ENCODE data around the gene CDK18.

CDK18 gene

DNA sequence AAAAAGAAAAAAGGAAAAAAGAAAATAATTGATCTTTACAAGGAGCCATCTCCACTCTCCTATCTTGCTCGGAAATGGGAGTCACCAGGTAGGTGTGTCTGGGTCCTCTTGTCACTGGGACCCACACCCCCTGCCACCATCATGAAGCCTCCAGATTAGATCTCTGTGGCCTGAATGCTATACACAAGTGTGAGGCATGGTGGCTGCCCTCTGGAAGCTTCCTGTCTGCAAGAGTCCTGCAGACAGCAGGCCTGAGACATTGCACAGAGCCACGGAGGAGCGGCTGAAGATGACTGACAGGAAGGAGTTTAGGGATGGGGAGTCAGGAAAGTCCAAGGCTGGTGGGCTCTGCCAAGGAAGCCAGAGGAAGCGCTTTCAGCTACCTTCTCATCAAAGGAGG lies 16.2 kb downstream of the CDK18 start:
- POLR2A ChIA-PET (ENCODE audit: low non-redundant PET), result no interaction called here
- CTCF ChIA-PET, result interaction anchor here (0.9 to 11.5 kb wide), 5 partner anchors 8 to 186 kb away, joined by 3 to 326 read pairs (median 6); no protein-coding TSS in a partner anchor
- TF ChIP-seq, protein P1, sequence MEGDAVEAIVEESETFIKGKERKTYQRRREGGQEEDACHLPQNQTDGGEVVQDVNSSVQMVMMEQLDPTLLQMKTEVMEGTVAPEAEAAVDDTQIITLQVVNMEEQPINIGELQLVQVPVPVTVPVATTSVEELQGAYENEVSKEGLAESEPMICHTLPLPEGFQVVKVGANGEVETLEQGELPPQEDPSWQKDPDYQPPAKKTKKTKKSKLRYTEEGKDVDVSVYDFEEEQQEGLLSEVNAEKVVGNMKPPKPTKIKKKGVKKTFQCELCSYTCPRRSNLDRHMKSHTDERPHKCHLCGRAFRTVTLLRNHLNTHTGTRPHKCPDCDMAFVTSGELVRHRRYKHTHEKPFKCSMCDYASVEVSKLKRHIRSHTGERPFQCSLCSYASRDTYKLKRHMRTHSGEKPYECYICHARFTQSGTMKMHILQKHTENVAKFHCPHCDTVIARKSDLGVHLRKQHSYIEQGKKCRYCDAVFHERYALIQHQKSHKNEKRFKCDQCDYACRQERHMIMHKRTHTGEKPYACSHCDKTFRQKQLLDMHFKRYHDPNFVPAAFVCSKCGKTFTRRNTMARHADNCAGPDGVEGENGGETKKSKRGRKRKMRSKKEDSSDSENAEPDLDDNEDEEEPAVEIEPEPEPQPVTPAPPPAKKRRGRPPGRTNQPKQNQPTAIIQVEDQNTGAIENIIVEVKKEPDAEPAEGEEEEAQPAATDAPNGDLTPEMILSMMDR (conservative IDR thresholded peaks at IDR 0.05; ENCODE audit: low read depth), result no peak
- H3K27ac ChIP-seq, result no peak overlapping the region
- DNase-seq (ENCODE audit: low spot score), result no peak

DNA sequence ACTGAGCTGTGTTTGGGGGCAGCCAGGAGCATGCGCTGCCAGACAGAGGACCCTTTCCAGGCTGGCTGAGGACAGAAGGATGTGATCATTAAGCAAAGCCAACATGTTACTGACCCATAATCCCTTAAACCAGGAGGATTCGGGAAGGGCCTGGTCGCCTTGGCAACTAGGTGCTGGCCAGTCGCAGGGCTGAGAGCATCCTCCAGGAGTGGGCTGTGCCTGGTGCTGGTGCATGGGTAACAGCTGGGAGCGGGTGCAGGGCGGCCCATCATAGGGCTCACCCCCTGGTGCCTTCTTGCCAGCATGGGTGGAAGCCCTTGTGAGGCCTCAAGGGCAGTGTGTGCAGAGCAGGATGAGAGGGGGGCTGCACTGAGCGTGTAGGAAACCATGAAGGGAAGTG lies 17.2 kb downstream of the CDK18 start:
- TF ChIP-seq, protein P1 (conservative IDR thresholded peaks at IDR 0.05; ENCODE audit: low read depth), result no peak
- peak overlapping the region; percentile 12 for H3K27ac ChIP-seq
- ChIA-PET CTCF (interaction anchor here (1.7 to 11.5 kb wide), 3 partner anchors 32 to 136 kb away, joined by 9 to 326 read pairs (median 75); no protein-coding TSS in a partner anchor), POLR2A (ENCODE audit: low non-redundant PET) (no interaction called here)
- DNase-seq (ENCODE audit: low spot score), result no peak

DNA sequence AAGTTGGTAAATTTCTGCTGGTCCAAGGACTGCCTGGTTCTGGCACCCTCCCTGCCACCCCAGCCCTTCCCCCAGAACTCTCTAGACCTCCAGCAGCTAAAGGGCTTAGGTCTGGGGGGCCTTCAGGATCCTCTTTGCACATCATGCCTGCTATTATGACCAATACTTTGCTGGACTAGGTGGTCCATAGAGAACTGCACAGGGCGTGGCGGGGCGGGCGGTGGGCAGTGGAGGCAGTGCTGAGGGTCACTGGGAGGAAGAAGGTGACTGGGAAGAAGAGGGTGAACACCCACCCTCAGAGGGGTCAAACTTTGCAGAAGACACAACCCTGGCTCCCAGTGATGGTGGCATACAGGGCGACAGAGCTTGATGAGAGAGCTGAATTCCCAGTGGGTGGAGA lies 18.2 kb downstream of the CDK18 start:
- peak overlapping the region; percentile 12 for H3K27ac ChIP-seq
- ChIA-PET CTCF (interaction anchor here (0.6 to 11.5 kb wide), 12 partner anchors 11 to 247 kb away, joined by 3 to 326 read pairs (median 14); no protein-coding TSS in a partner anchor), POLR2A (ENCODE audit: low non-redundant PET) (interaction anchor here (0.8 kb wide), 1 partner anchor 74 kb away, joined by 3 read pairs; no protein-coding TSS in a partner anchor)
- TF ChIP-seq, protein P1 (conservative IDR thresholded peaks at IDR 0.05; ENCODE audit: low read depth), result no peak
- DNase-seq (ENCODE audit: low spot score), result no peak

DNA sequence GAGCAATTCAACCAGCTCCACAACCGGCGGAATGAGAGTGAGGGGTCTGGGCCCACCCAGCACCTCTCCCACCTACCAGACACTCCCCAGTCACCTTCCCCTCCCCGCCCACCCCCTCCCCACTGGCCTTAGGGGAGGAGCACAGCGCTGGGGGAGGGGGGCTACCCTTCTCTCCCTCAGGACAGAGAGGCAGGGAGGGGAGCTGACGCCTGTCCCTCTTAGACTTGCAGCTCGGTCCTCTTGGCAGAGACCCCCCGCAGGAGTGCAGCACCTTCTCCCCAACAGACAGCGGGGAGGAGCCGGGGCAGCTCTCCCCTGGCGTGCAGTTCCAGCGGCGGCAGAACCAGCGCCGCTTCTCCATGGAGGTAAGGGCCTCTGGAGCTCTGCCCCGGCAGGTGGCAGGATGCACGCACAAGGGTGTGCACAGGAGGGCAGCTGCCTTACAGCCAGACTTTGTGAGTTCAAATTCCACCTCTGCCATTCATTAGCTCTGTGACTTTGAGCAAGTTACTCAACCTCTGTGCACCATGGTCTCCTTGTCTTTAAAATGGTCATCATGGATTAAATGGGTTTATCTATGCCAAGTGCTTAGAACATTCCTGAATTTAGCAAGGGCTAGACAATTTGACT lies 18.9 kb downstream of the CDK18 start:
- TF ChIP-seq, protein P1 (conservative IDR thresholded peaks at IDR 0.05; ENCODE audit: low read depth), result no peak
- no peak for DNase-seq (ENCODE audit: low spot score)
- ChIA-PET CTCF (interaction anchor here (0.6 to 11.5 kb wide), 38 partner anchors 8 to 251 kb away, joined by 3 to 326 read pairs (median 6); a partner anchor contains a TSS), POLR2A (ENCODE audit: low non-redundant PET) (interaction anchor here (0.8 kb wide), 2 partner anchors 10 to 75 kb away, joined by 3 to 4 read pairs; no protein-coding TSS in a partner anchor)
- H3K27ac ChIP-seq, result peak overlapping the region; percentile 19; the same call in 1 of the 2 replicates

DNA sequence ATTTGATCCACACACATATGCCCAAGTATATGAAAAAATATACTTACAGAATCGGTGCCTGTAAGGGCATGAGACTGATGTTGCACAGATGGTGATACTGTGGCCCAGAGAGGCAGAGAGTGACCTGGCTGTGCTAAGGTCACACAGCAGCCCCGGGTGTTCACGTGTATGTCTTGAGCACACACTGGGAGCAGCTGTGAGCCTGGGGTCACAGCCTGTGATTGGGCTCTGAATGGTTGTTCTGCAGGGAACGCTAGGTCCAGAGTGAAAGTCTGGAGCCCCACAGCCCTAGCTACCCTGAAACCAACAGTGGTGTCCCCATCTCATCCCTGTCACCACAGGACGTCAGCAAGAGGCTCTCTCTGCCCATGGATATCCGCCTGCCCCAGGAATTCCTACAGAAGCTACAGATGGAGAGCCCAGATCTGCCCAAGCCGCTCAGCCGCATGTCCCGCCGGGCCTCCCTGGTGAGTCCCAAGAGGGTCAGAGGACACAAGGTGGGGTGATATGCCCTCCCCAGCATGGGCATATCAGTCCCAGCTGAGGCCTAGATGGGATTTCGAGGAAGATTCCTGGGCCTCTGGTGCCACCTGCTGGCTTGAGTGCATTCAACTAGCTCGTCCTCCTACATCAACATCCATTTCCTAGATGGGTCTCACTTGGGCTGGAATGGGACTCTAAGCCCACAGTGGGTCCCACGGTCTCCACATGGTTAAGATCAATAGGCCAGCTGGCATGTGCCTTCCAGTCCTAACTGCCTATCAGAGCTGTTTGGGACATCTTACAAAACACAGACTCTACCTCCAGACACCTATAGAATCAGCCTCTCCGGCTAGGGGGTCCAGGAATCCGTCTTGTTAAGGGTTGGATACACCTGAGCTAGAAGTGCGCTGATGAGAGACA lies 19.7 kb downstream of the CDK18 start:
- ChIA-PET POLR2A (ENCODE audit: low non-redundant PET) (interaction anchor here (0.8 kb wide), 1 partner anchor 11 kb away, joined by 4 read pairs; no protein-coding TSS in a partner anchor), CTCF (interaction anchor here (0.6 to 11.5 kb wide), 47 partner anchors 9 to 551 kb away, joined by 3 to 326 read pairs (median 6); partner anchors contain the start of gene CDK18)

More for the DNA sequence above, 19.7 kb downstream of the CDK18 start:
- peak; percentile 91 for DNase-seq (ENCODE audit: low spot score)
- TF ChIP-seq, protein P1 (conservative IDR thresholded peaks at IDR 0.05; ENCODE audit: low read depth), result peak; percentile 75
- H3K27ac ChIP-seq, result peak overlapping the region; percentile 19; the same call in 1 of the 2 replicates

All from RWPE1 (cell line).